ENCODE measurements around the gene KCNQ5. TPM values are rescaled to one million over a fixed set of nuclear protein-coding genes. Genes with fewer than 3 reads are reported as not detected.

KCNQ5 gene
- total RNA-seq, 1 experiment from 2014 or later, result not detected

DNA sequence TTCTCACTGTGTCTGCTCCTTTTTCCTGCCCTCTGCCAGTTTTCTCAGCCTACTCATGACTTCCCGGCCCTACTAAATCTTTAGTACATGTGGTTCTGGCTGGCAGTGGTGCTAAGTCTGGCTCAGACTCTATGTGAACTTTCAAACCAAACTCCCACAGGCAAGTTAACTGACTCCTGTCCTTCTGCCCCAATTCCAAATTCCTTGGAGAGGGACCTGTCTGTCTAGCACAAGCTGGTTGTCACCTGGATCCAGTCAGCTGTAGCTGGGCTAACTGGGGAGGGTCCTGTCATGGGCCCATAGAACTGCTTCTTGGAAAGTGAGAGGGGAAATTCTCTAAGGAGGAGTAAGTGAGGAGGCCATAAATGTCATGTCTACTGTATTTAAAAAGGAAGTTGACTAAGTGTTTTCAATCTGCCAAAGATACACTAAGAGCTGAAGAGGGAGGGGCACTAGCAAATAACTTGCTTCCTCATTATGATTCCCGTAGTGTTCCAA lies 240.1 kb downstream of the KCNQ5 start (continued):
- TF ChIP-seq ZBTB33 (IDR thresholded peaks at IDR 0.05; ENCODE audit: extremely low read depth, insufficient replicate concordance, low read length) (no peak), SIN3A (IDR thresholded peaks at IDR 0.05; ENCODE audit: low read depth) (no peak), SRF (IDR thresholded peaks at IDR 0.05; ENCODE audit: low read depth) (no peak), MAX (IDR thresholded peaks at IDR 0.05) (no peak), ZNF274 (IDR thresholded peaks at IDR 0.05; ENCODE audit: low read depth, low read length) (no peak), FOSL1 (IDR thresholded peaks at IDR 0.05; ENCODE audit: low read depth) (no peak), SP1 (IDR thresholded peaks at IDR 0.05; ENCODE audit: low read depth) (no peak), CBX3 (IDR thresholded peaks at IDR 0.05; ENCODE audit: low read depth) (no peak), RAD21 (IDR thresholded peaks at IDR 0.05; ENCODE audit: low read depth) (no peak), JUND (IDR thresholded peaks at IDR 0.05) (no peak)

DNA sequence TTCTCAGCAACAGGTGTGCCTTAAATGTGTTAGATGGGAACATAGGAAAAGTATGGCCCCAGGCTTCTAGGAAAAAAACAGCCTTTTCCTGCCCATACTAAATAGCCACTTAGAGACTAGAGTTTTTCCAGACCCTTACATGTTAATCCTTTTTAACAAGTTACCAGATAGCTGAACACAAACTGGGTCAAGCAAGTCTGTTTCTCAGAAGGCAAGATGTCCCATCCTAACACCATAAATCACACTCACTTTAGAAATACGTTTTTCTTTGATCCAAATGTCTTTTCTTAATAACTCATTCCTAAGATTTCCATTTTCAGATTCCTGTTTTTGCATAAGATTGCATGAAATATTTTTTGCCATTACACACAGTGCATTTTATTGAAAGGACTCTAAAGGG lies 241.3 kb downstream of the KCNQ5 start:
- intact Hi-C loops (cut with micrococcal nuclease), result no loop called here
- no peak for DNase-seq (ENCODE audit: low read depth, low spot score)
- POLR2A ChIA-PET, result interaction anchor here (0.9 kb wide), 1 partner anchor 11 kb away, joined by 3 read pairs; no protein-coding TSS in a partner anchor

More for the DNA sequence above, 241.3 kb downstream of the KCNQ5 start:
- no peaks in the 10 kb centered on the region for H3K36me3 ChIP-seq (ENCODE audit: control insufficient read depth in 1 of 2, insufficient read depth in 2 of 2, low read length in 2 of 2)
- no peaks in the 10 kb centered on the region for H3K79me2 ChIP-seq (ENCODE audit: insufficient read depth, low read length)
- H3K4me1 ChIP-seq (ENCODE audit: control insufficient read depth in 1 of 2, insufficient read depth in 2 of 2, low read length in 2 of 2), result no peaks in the 10 kb centered on the region
- H4K20me1 ChIP-seq (ENCODE audit: insufficient read depth), result no peaks in the 10 kb centered on the region
- peaks cover 33% of the 10 kb centered on the region for H3K27me3 ChIP-seq (ENCODE audit: insufficient read depth, low read length)
- H3K9ac ChIP-seq (ENCODE audit: low read length), result no peak overlapping the region
- ChIA-PET RAD21 (ENCODE audit: low non-redundant PET in 1 of 2, low total read pairs in 2 of 2, uncharacterized antibody in 2 of 2, unreplicated experiment in 2 of 2) (no interaction called here), CTCF (no interaction called here)
- no peak overlapping the region for H3K4me3 ChIP-seq (replicated peaks in 1 of 2; ENCODE audit: low read depth in 1 of 2, low read length in 2 of 2)
- H2AFZ ChIP-seq (ENCODE audit: low read depth, low read length, poor library complexity, severe bottlenecking), result no peak overlapping the region
- H3K9me3 ChIP-seq (ENCODE audit: control insufficient read depth in 1 of 2, insufficient read depth in 1 of 2, low read depth in 1 of 2, low read length in 2 of 2), result no peaks in the 10 kb centered on the region
- no peak for ATAC-seq
- H3K9me2 ChIP-seq (ENCODE audit: insufficient read depth), result no peaks in the 10 kb centered on the region
- H3K27ac ChIP-seq (ENCODE audit: low read depth, low read length), result no peak overlapping the region
- BruUV-seq (replicated peaks), result no TSS peak
- H3K4me2 ChIP-seq (ENCODE audit: low read length), result no peak overlapping the region
- no peak for TF ChIP-seq ZNF274 (IDR thresholded peaks at IDR 0.05; ENCODE audit: low read depth, low read length)
- TF ChIP-seq POLR2AphosphoS5 (IDR thresholded peaks at IDR 0.05; ENCODE audit: low read depth, low read length), result no peak
- no peak for TF ChIP-seq SP1 (IDR thresholded peaks at IDR 0.05; ENCODE audit: low read depth)
- no peak for TF ChIP-seq CBX3 (IDR thresholded peaks at IDR 0.05; ENCODE audit: low read depth)
- no peak for TF ChIP-seq ZFX (IDR thresholded peaks at IDR 0.05)
- TF ChIP-seq YY1 (IDR thresholded peaks at IDR 0.05; ENCODE audit: extremely low read depth, insufficient replicate concordance, low read depth, low read length), result no peak
- TF ChIP-seq EZH2phosphoT487 (IDR thresholded peaks at IDR 0.05; ENCODE audit: borderline replicate concordance), result no peak
- TF ChIP-seq TCF7L2 (IDR thresholded peaks at IDR 0.05; ENCODE audit: borderline replicate concordance, extremely low read depth, insufficient read depth, insufficient read length), result no peak
- TF ChIP-seq FOSL1 (IDR thresholded peaks at IDR 0.05; ENCODE audit: low read depth), result no peak
- no peak for TF ChIP-seq SRF (IDR thresholded peaks at IDR 0.05; ENCODE audit: low read depth)
- TF ChIP-seq SIN3A (IDR thresholded peaks at IDR 0.05; ENCODE audit: low read depth), result no peak
- no peak for TF ChIP-seq EGR1 (IDR thresholded peaks at IDR 0.05; ENCODE audit: low read depth)
- TF ChIP-seq, protein P1, sequence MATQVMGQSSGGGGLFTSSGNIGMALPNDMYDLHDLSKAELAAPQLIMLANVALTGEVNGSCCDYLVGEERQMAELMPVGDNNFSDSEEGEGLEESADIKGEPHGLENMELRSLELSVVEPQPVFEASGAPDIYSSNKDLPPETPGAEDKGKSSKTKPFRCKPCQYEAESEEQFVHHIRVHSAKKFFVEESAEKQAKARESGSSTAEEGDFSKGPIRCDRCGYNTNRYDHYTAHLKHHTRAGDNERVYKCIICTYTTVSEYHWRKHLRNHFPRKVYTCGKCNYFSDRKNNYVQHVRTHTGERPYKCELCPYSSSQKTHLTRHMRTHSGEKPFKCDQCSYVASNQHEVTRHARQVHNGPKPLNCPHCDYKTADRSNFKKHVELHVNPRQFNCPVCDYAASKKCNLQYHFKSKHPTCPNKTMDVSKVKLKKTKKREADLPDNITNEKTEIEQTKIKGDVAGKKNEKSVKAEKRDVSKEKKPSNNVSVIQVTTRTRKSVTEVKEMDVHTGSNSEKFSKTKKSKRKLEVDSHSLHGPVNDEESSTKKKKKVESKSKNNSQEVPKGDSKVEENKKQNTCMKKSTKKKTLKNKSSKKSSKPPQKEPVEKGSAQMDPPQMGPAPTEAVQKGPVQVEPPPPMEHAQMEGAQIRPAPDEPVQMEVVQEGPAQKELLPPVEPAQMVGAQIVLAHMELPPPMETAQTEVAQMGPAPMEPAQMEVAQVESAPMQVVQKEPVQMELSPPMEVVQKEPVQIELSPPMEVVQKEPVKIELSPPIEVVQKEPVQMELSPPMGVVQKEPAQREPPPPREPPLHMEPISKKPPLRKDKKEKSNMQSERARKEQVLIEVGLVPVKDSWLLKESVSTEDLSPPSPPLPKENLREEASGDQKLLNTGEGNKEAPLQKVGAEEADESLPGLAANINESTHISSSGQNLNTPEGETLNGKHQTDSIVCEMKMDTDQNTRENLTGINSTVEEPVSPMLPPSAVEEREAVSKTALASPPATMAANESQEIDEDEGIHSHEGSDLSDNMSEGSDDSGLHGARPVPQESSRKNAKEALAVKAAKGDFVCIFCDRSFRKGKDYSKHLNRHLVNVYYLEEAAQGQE (IDR thresholded peaks at IDR 0.05; ENCODE audit: low read depth), result no peak
- no peak for TF ChIP-seq MAX (IDR thresholded peaks at IDR 0.05)

All from HCT116 (cell line).